ENCODE measurements around the gene COL4A2.

DNA sequence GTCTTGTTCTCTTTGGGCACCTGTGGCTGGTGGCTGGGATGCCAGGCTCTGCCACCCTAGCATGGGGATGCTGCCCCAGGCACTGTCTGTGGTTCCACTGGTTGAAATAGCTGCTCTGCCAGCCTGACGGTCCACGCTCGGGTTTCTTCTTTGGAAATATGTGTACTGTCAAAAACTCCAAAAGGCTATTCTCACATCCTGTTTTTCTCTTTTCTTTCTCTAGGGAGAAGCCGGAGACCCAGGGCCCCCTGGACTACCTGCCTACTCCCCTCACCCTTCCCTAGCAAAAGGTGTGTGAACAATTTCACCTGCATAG lies 139.4 kb downstream of the COL4A2 start:
- TF ChIP-seq RAD21 (conservative IDR thresholded peaks at IDR 0.05 in 1 of 2, IDR thresholded peaks at IDR 0.05 in 1 of 2) (no peak), GATA3 (IDR thresholded peaks at IDR 0.05; ENCODE audit: borderline replicate concordance) (no peak), JUN (IDR thresholded peaks at IDR 0.05) (no peak), POLR2A (IDR thresholded peaks at IDR 0.05; ENCODE audit: low read length) (no peak)
